HG02981 (cell line): ENCODE results near the gene SMC1A.
"Not testable (repeated sequence)": the region's sequence is repeated elsewhere in the genome, so short reads cannot be mapped to it uniquely, and the experiment has no call there.

Experiments used
- ATAC-seq: cut with Tn5 transposase; IDR thresholded peaks from one replicate; pipeline ENCODE4 v1.9.1; 2021; ENCODE audit warnings: mild to moderate bottlenecking, moderate library complexity; ENCODE audit not compliant: unreplicated experiment

Gene SMC1A

GRCh38 chrX:53422086-53422860 is at the start of gene SMC1A:
Gene SMC1A (minus strand): TSS chrX:53422654. CDS start chrX:53422600, 54 bp downstream.
- ATAC-seq: peak; percentile 93

- ATAC-seq: no peak
Observed at GRCh38 chrX:53471346-53471745, 48.9 kb upstream of the SMC1A start.

GRCh38 chrX:53468659-53469058 is 46.2 kb upstream of the SMC1A start:
- ATAC-seq: not testable (repeated sequence)

- no peak for ATAC-seq
Observed at GRCh38 chrX:53458082-53458481, 35.6 kb upstream of the SMC1A start.

GRCh38 chrX:53456254-53456653 is 33.8 kb upstream of the SMC1A start:
- no peak for ATAC-seq

- ATAC-seq: no peak
Observed at GRCh38 chrX:53452812-53453211, 30.4 kb upstream of the SMC1A start.

- ATAC-seq: no peak
Observed at GRCh38 chrX:53449632-53450031, 27.2 kb upstream of the SMC1A start.

GRCh38 chrX:53447441-53447840 is 25.0 kb upstream of the SMC1A start:
- ATAC-seq: no peak

- ATAC-seq: no peak
Observed at GRCh38 chrX:53445977-53446376, 23.5 kb upstream of the SMC1A start.

- ATAC-seq: no peak
Observed at GRCh38 chrX:53442322-53442631, 19.8 kb upstream of the SMC1A start.

GRCh38 chrX:53441531-53442321 is 19.3 kb upstream of the SMC1A start:
- no peak for ATAC-seq

GRCh38 chrX:53440621-53441517 is 18.4 kb upstream of the SMC1A start:
- ATAC-seq: no peak

- ATAC-seq: no peak
Observed at GRCh38 chrX:53440101-53440500, 17.6 kb upstream of the SMC1A start.

- ATAC-seq: no peak
Observed at GRCh38 chrX:53438832-53439230, 16.4 kb upstream of the SMC1A start.

GRCh38 chrX:53438174-53438831 is 15.8 kb upstream of the SMC1A start:
- ATAC-seq: no peak

GRCh38 chrX:53437206-53437605 is 14.8 kb upstream of the SMC1A start:
- no peak for ATAC-seq

GRCh38 chrX:53435997-53436396 is 13.5 kb upstream of the SMC1A start:
- ATAC-seq: peak; percentile 54

- ATAC-seq: peak; percentile 97
Observed at GRCh38 chrX:53433651-53434639, 11.5 kb upstream of the SMC1A start, which contains the start of gene HSD17B10. Gene HSD17B10 (minus strand): TSS chrX:53434370. CDS start chrX:53434345, 25 bp downstream.

GRCh38 chrX:53430231-53430630 is 7.8 kb upstream of the SMC1A start:
- no peak for ATAC-seq
